Keratinocyte (primary cell): ENCODE results near the gene GLB1L2.

ENCODE experiments used
- EZH2 ChIP-seq: IDR thresholded peaks from one replicate; pipeline ENCODE4 v1.6.1; 2012; ENCODE audit warnings: inconsistent platforms, mild to moderate bottlenecking, low read length, moderate library complexity
- TF ChIP-seq, protein P1 (sequence below), 3 experiments: IDR thresholded peaks in 1 of 3; conservative IDR thresholded peaks in 1 of 3; optimal IDR thresholded peaks in 1 of 3; 2 replicates in 2 of 3; 3 replicates in 1 of 3; pipeline versions ENCODE3 to v1.5.1; 2011; ENCODE audit warnings: low read length in 3 of 3, mild to moderate bottlenecking in 3 of 3, moderate library complexity in 2 of 3, control low read depth in 1 of 3, inconsistent platforms in 1 of 3; ENCODE audit not compliant: insufficient read depth in 2 of 3; ENCODE audit errors: extremely low read depth in 1 of 3

DNA sequence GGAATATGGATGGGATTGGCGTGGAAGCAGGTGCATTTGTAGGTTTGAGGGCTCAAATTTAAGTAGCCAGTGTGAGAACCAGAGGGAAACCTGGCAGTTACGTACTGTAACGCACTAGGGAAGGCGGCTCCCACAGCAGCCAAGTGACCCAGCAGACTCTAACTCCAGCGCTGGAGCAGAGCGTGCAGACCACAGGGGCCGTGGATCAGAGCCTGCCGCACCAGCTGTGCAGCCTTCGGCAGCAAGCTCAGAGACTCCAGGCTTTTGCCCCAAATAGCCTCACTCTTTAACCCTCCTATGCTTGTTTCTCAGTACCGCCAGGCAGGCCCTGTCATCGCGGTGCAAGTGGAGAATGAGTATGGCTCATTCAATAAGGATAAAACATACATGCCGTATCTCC is 43.3 kb upstream of the GLB1L2 start:
- TF ChIP-seq, protein P1, sequence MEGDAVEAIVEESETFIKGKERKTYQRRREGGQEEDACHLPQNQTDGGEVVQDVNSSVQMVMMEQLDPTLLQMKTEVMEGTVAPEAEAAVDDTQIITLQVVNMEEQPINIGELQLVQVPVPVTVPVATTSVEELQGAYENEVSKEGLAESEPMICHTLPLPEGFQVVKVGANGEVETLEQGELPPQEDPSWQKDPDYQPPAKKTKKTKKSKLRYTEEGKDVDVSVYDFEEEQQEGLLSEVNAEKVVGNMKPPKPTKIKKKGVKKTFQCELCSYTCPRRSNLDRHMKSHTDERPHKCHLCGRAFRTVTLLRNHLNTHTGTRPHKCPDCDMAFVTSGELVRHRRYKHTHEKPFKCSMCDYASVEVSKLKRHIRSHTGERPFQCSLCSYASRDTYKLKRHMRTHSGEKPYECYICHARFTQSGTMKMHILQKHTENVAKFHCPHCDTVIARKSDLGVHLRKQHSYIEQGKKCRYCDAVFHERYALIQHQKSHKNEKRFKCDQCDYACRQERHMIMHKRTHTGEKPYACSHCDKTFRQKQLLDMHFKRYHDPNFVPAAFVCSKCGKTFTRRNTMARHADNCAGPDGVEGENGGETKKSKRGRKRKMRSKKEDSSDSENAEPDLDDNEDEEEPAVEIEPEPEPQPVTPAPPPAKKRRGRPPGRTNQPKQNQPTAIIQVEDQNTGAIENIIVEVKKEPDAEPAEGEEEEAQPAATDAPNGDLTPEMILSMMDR (optimal IDR thresholded peaks at IDR 0.05 in 1 of 3, IDR thresholded peaks at IDR 0.05 in 1 of 3, conservative IDR thresholded peaks at IDR 0.05 in 1 of 3; ENCODE audit: extremely low read depth in 1 of 3, insufficient read depth in 2 of 3, low read length in 3 of 3) = no peak
- TF ChIP-seq EZH2 = no peak
